A549 (cell line): ENCODE results near the gene LGALS7. TPM values are rescaled to one million over a fixed set of nuclear protein-coding genes. Genes with fewer than 3 reads are reported as not detected.

Experiments used
- ATAC-seq, 2 experiments: fragments of 200-7000 bp in 1 of 2; fragments of >200 bp in 1 of 2; cut with Nextera tagmentation in 1 of 2; cut with Tn5 transposase in 1 of 2; 3 replicates each; pipeline versions ENCODE4 v1.8.0 to v1.9.1; 2018 to 2020; ENCODE audit warnings: mild to moderate bottlenecking in 1 of 2, moderate library complexity in 1 of 2
- CTCF ChIA-PET: fragments of 300-600 bp; sonication (Branson Sonifier 250); formaldehyde crosslinking; extraction: SDS; loops from one replicate; lab custom pipeline; 2021; ENCODE audit warnings: antibody characterized with exemption, inconsistent platforms; lab: Yijun Ruan, JAX
- POLR2A ChIA-PET: fragments of 350-600 bp; formaldehyde crosslinking; extraction: SDS; loops from one replicate; lab custom pipeline; 2021; ENCODE audit warnings: antibody characterized with exemption, inconsistent platforms; lab: Yijun Ruan, JAX
- DNase-seq, 2 experiments: peaks; one replicate each; pipeline versions ENCODE4 v3.0.0 to v3.0.0-alpha.2; 2011 to 2016; ENCODE audit warnings: low read depth in 1 of 2, low spot score in 1 of 2
- FAIRE-seq: peaks from 2 replicates; lab custom pipeline; 2011; peaks lifted over from hg19 to GRCh38; lab: Jason Lieb, UNC
- H3K27ac ChIP-seq, 2 experiments: fragments of >200 bp; sonication (Bioruptor Twin); formaldehyde crosslinking; 3 replicates each; pipeline ENCODE4 v1.5.1; 2016 to 2017
- H3K4me1 ChIP-seq: fragments of >200 bp; sonication (Bioruptor Twin); formaldehyde crosslinking; 3 replicates; pipeline ENCODE4 v1.6.1; 2016
- H3K4me2 ChIP-seq: fragments of >200 bp; sonication (Bioruptor Twin); formaldehyde crosslinking; 3 replicates; pipeline ENCODE4 v1.6.1; 2016
- H3K4me3 ChIP-seq: fragments of >200 bp; sonication (Bioruptor Twin); formaldehyde crosslinking; 3 replicates; pipeline ENCODE4 v1.5.1; 2016
- H3K9me3 ChIP-seq: fragments of >200 bp; sonication (Bioruptor Twin); formaldehyde crosslinking; 3 replicates; pipeline ENCODE4 v1.6.1; 2016
- ATOH8 ChIP-seq: fragments of 250-450 bp; sonication (Bioruptor Pico); IDR thresholded peaks from 2 replicates; pipeline ENCODE4 v1.5.0; 2020; ENCODE audit warnings: low read depth, mild to moderate bottlenecking, moderate library complexity
- BCL3 ChIP-seq: fragments of >200 bp; sonication (Bioruptor Twin); formaldehyde crosslinking; IDR thresholded peaks from 3 replicates; pipeline ENCODE4 v1.6.1; 2016
- CTCF ChIP-seq: fragments of >200 bp; sonication (Bioruptor Twin); formaldehyde crosslinking; IDR thresholded peaks from 3 replicates; pipeline ENCODE4 v1.5.1; 2016
- FOSB ChIP-seq: fragments of 250-450 bp; sonication (Bioruptor Pico); IDR thresholded peaks from 2 replicates; pipeline ENCODE4 v1.5.0; 2020; ENCODE audit warnings: mild to moderate bottlenecking, moderate library complexity
- HDAC2 ChIP-seq: fragments of 200-600 bp; sonication (generic); IDR thresholded peaks from 2 replicates; pipeline ENCODE4 v1.6.1; 2016
- HMGXB4 ChIP-seq: fragments of 250-450 bp; sonication (Bioruptor Pico); IDR thresholded peaks from 2 replicates; pipeline ENCODE4 v1.5.0; 2021; ENCODE audit warnings: mild to moderate bottlenecking, moderate library complexity, borderline replicate concordance
- KDM1A ChIP-seq: fragments of 200-600 bp; sonication (generic); IDR thresholded peaks from 2 replicates; pipeline ENCODE4 v1.6.1; 2016; ENCODE audit warnings: low read depth, mild to moderate bottlenecking
- MAX ChIP-seq: IDR thresholded peaks from 2 replicates; pipeline ENCODE4 v1.6.1; 2012
- MAZ ChIP-seq: fragments of 150-350 bp; IDR thresholded peaks from 2 replicates; pipeline ENCODE4 v1.6.1; 2014; ENCODE audit warnings: antibody characterized with exemption, low read depth, low read length, borderline replicate concordance
- NR3C1 ChIP-seq: fragments of >200 bp; sonication (Bioruptor Twin); formaldehyde crosslinking; IDR thresholded peaks from 3 replicates; pipeline ENCODE4 v1.6.1; 2017
- PHF8 ChIP-seq: fragments of 200-600 bp; sonication (generic); IDR thresholded peaks from 2 replicates; pipeline ENCODE4 v1.6.1; 2016; ENCODE audit warnings: low read depth, mild to moderate bottlenecking, antibody characterized with exemption, moderate library complexity, borderline replicate concordance
- POLR2A ChIP-seq: IDR thresholded peaks from 2 replicates; pipeline ENCODE4 v1.6.1; 2012; ENCODE audit warnings: mild to moderate bottlenecking, low read length
- RARB ChIP-seq: fragments of 250-450 bp; sonication (Bioruptor Pico); IDR thresholded peaks from 2 replicates; pipeline ENCODE4 v1.8.0; 2021; ENCODE audit warnings: mild to moderate bottlenecking, moderate library complexity
- REST ChIP-seq: fragments of 200-600 bp; sonication (generic); IDR thresholded peaks from 2 replicates; pipeline ENCODE4 v1.6.1; 2016; ENCODE audit warnings: antibody characterized with exemption, mild to moderate bottlenecking, moderate library complexity
- TFCP2L1 ChIP-seq: fragments of 250-450 bp; sonication (Bioruptor Pico); IDR thresholded peaks from 2 replicates; pipeline ENCODE4 v1.5.0; 2021; ENCODE audit warnings: mild to moderate bottlenecking
- WGBS: methylation state at CpG from one replicate; pipeline ENCODE4 v1.1.6; 2017; ENCODE audit errors: missing lambda C conversion rate; 5-methylcytosine and 5-hydroxymethylcytosine counted together
- polyA plus RNA-seq, 4 experiments: library from polyadenylated mRNA; depleted of rRNA in 3 of 4; stranded (reverse); fragments of >200 nt; fragmentation: RNase III in 1 of 4; extraction: RNeasy Plus Mini Kit Qiagen cat#74134 plus additional on column Dnase treatment in 1 of 4; gene quantifications; 2 replicates in 3 of 4; 3 replicates in 1 of 4; pipeline ENCODE4 v1.2.3, GENCODE V29; 2011 to 2017

Gene LGALS7
- polyA plus RNA-seq, 2 of the 4 experiments (the other 2 are of a cell fraction): not detected

GRCh38 chr19:38736036-38736412, 37.3 kb downstream of the LGALS7 start (continued):
- 0 out of 3 replicates have a peak, but pooled peaks have one; percentile 12 for TF ChIP-seq CTCF
- TF ChIP-seq MAZ: no peak
- peak; percentile 43; the same call in 1 of the 2 replicates for TF ChIP-seq POLR2A
- no peak for TF ChIP-seq KDM1A
- TF ChIP-seq REST: no peak

GRCh38 chr19:38735257-38735686, 38.0 kb downstream of the LGALS7 start:
- FAIRE-seq: no peak
- peak overlapping the region; percentile 71 to 84 for H3K27ac ChIP-seq
- peak; percentile 63 to 69 for DNase-seq
- no peaks in the 10 kb centered on the region for H3K9me3 ChIP-seq
- peak; percentile 3 to 33; a peak in 4 of 6 replicates for ATAC-seq
- H3K4me3 ChIP-seq: peak overlapping the region; percentile 41
- H3K4me2 ChIP-seq: peak overlapping the region; percentile 77
- no peak for TF ChIP-seq HDAC2
- TF ChIP-seq HMGXB4 (CRISPR knock-in tag): no peak
- 0 out of 2 replicates have a peak, but pooled peaks have one; percentile 37 for TF ChIP-seq ATOH8 (CRISPR knock-in tag)
- no peak for TF ChIP-seq PHF8
- TF ChIP-seq NR3C1: no peak
- TF ChIP-seq MAX: peak; percentile 53
- peak; percentile 86 for TF ChIP-seq TFCP2L1 (CRISPR knock-in tag)
- TF ChIP-seq BCL3: 0 out of 3 replicates have a peak, but pooled peaks have one; percentile 22
- peak; percentile 12; the same call in 1 of the 2 replicates for TF ChIP-seq RARB
- peak; percentile 82 for TF ChIP-seq FOSB (CRISPR knock-in tag)
- WGBS: 43% methylated on average over 14 of the region's 18 CpGs
- CTCF ChIA-PET: interaction anchor here (0.6 to 38.0 kb wide), 15 partner anchors 9 to 332 kb away, joined by 3 to 764 read pairs (median 4); partner anchors contain the start of genes ACTN4, FAM98C, MRPS12 and SARS2
- POLR2A ChIA-PET: interaction anchor here (1.2 to 3.2 kb wide), 7 partner anchors 12 to 195 kb away, joined by 3 to 14 read pairs (median 5); partner anchors contain the start of genes ECH1, EIF3K, MRPS12 and SARS2
- peaks cover 64% of the 10 kb centered on the region for H3K4me1 ChIP-seq
